ENCODE results near the gene ANKRD17.

GRCh38 chr4:73086095-73086868 is 172.3 kb downstream of the ANKRD17 start:
- TF ChIP-seq CTCF (IDR thresholded peaks at IDR 0.05) (no peak), POLR2A (IDR thresholded peaks at IDR 0.05) (no peak)

Data from right lobe of liver (tissue), 4 donors.